HG02885 (cell line): Measurements from ENCODE around the gene CSNK1G1.
"Not testable (repeated sequence)": the region's sequence is repeated elsewhere in the genome, so short reads cannot be mapped to it uniquely, and the experiment has no call there.

Experiments
- ATAC-seq: cut with Tn5 transposase; IDR thresholded peaks from one replicate; pipeline ENCODE4 v1.9.1; 2021; ENCODE audit warnings: mild to moderate bottlenecking; ENCODE audit not compliant: unreplicated experiment, poor library complexity

Gene CSNK1G1

GRCh38 chr15:64310036-64310435 lies 45.9 kb downstream of the CSNK1G1 start:
- no peak for ATAC-seq

GRCh38 chr15:64305261-64305660 lies 50.7 kb downstream of the CSNK1G1 start:
- no peak for ATAC-seq

GRCh38 chr15:64289550-64289949 lies 66.4 kb downstream of the CSNK1G1 start:
- no peak for ATAC-seq

GRCh38 chr15:64288999-64289398 lies 67.0 kb downstream of the CSNK1G1 start:
- no peak for ATAC-seq

- ATAC-seq: no peak
Measured at GRCh38 chr15:64288577-64288976, 67.4 kb downstream of the CSNK1G1 start.

GRCh38 chr15:64287953-64288352 lies 68.0 kb downstream of the CSNK1G1 start:
- no peak for ATAC-seq

GRCh38 chr15:64286473-64286872 lies 69.5 kb downstream of the CSNK1G1 start:
- no peak for ATAC-seq

- ATAC-seq: no peak
Measured at GRCh38 chr15:64285871-64286270, 70.1 kb downstream of the CSNK1G1 start.

- ATAC-seq: no peak
Measured at GRCh38 chr15:64285150-64285549, 70.8 kb downstream of the CSNK1G1 start.

GRCh38 chr15:64284042-64284441 lies 71.9 kb downstream of the CSNK1G1 start:
- no peak for ATAC-seq

- no peak for ATAC-seq
Measured at GRCh38 chr15:64282701-64283100, 73.3 kb downstream of the CSNK1G1 start.

- no peak for ATAC-seq
Measured at GRCh38 chr15:64279131-64279530, 76.8 kb downstream of the CSNK1G1 start.

GRCh38 chr15:64275934-64276333 lies 80.0 kb downstream of the CSNK1G1 start:
- no peak for ATAC-seq

GRCh38 chr15:64274341-64274950 lies 81.5 kb downstream of the CSNK1G1 start:
- ATAC-seq: no peak

GRCh38 chr15:64267331-64267973 lies 88.5 kb downstream of the CSNK1G1 start:
- ATAC-seq: no peak

- not testable (repeated sequence) for ATAC-seq
Measured at GRCh38 chr15:64265188-64265587, 90.8 kb downstream of the CSNK1G1 start.

GRCh38 chr15:64264502-64264901 lies 91.5 kb downstream of the CSNK1G1 start:
- ATAC-seq: no peak

- no peak for ATAC-seq
Measured at GRCh38 chr15:64263567-64263966, 92.4 kb downstream of the CSNK1G1 start.

GRCh38 chr15:64256051-64256450 lies 99.9 kb downstream of the CSNK1G1 start:
- no peak for ATAC-seq

- no peak for ATAC-seq
Measured at GRCh38 chr15:64251658-64252057, 104.3 kb downstream of the CSNK1G1 start.

GRCh38 chr15:64251121-64251520 lies 104.9 kb downstream of the CSNK1G1 start:
- ATAC-seq: no peak

GRCh38 chr15:64249883-64250575 lies 105.9 kb downstream of the CSNK1G1 start:
- no peak for ATAC-seq
